ENCODE results near the gene RBFOX2.

The RBFOX2 gene

DNA sequence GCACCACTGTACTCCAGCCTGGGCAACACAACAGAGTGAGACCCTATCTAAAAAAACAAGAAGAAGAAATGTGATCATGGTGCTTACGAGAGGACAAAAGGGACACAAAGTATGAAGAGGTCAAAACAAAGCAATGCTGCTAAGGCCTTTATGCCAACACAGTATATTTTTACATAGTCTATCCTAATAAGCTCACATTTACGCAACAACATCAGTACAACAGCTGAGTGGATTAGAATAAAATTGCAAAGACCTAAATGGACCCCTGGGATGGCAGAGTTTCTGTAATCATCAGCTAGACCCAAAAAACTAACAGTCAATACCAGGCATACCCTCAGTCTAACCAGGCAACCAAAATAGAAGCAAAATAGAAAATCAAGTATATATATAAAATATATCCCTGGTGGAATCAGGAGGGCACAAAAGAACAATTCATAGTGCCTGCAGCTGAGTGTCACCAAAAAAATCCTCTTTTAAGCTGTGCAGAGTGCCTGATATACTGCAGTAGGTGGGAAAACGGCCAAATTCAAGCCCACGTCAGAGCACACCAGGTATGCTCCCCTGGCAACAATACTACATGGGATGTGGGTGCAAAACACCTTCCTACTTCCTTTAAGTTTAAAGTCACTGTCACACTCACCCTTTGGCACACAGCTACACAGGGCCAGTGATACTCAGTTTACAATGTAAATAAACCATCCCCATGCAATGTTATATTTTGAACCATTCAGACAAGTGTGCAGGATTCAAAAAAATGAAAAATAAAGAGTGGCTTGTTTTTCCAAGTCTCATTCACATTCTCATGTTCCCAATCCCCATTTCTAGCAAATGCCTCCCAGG is 57.8 kb downstream of the RBFOX2 start:
- no peak for DNase-seq

DNA sequence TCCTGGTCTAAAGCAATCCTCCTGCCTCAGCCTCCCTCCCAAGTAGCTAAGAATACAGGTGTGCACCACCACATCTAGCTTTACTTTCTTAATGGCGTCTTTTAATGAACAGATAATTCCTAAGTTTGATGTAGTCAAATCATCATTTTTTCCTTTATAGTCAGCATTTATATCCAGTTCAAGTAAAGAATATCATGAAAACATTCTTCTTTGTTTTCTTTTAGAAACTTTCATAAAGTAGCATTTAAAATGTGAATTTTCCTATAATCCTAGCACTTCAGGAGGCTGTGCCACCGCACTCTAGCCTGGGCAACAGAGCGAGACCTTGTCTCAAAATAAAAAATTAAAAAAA is 61.6 kb downstream of the RBFOX2 start:
- DNase-seq = no peak

DNA sequence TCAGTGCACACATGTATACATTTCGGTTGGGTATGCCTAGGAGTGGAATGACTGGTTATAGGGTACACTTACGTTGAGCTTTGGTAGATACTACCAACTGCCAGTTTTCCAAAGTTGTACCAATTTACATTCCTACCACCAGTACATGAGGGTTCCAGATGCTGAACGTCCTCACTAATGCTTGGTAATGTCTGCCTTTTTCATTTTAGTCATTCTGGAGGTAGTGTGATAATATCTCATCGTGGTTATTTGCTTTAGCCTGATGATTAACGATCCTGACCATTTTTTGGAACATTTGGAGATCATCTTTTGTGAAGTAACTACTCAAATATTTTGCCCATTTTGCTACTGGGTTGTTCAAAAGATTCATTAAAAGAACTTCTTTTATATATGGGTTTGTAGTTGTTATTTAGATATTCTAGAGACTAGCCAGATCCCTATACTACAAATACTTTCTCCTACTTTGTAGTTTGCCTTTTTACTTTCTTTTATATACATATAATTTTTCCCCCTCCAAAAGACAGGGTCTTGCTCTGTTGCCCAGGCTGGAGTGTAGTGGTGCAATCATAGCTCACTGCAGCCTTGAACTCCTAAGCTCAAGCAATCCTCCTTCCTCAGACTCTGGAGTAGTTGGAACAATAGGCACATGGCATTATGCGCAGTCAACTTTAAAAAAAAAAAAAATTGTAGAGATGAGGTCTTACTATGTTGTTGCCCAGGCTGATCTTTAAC is 62.1 kb downstream of the RBFOX2 start:
- no peak for DNase-seq

DNA sequence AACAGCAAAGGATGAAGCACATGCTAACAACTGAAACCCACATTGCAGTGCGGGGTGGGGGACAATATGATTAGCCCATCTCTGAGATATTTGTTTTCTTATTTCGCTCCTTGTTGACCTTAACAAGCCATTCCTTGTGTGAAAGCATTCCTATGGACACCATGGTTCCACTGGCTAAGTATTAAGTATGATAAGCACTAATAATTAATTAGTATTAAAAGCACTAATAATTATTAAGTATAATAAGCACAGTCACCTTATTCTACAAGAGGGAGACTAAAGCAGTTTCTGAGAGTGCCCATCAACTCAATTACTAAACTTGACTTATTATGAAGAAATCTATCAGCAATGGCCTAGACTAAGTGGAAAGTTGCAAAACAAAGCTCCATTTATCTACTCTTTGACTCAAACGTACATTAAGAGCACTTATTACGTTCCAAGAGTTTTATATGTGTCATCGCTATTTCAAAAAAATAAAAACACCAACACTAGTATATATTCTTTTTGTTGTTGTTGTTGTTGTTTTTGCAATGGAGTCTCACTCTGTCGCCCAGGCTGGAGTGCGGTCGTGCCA is 65.3 kb downstream of the RBFOX2 start:
- DNase-seq = no peak

DNA sequence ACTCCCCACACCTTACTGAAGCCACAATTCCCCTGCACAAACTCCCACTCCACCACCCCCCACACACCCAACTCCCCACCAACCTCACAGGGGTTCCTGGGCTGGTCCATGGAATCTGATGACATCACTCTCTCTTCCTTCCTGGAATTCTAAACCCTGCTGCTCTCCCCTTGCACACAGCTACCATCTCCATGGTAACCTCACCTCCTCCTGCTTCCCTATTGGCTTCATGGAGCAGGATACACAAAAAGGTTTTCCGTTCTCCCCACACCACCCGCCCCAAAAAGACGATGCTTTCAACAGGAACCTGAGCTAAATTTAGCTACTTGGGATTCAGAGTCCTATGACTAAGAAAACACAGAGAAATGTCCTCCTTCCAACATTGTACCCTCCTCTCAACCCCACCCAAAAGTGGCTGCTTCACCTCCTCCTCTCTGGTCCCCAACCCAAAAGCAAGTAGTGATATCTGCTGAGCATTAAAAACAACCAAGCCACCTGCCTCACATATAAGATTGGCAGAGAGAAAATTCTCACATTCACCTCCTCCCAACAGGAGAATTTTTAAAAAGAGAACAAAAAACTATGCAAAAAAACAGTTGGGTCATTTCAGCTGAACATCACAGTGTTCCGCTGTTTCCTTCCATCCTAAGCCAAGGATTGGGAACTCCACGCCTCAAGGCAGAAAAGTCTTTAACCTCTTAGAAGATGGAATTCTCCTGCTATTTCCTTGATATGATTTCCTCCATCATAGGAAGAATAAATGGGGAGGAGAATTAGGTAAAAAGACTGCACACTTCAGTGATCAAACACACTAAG is 66.9 kb downstream of the RBFOX2 start:
- peak; percentile 15 for DNase-seq

DNA sequence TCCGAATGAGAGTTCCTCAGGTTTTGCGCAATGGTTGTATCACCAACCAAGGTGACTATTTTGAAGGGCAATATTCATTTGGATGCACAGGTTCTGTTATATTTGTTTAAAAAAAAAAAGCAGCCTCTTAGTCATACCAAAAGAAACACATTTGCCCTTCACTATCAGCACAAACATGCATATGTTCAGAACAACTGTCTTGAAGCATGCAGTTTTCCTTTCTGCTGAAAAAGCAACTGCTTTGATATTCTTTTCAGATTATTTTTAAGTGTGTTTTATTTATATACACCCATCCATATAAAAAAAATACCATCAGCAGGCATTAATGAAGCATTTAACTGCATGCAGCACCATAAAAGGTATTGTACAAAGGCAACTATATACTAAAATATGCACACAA is 67.8 kb downstream of the RBFOX2 start:
- DNase-seq = no peak

DNA sequence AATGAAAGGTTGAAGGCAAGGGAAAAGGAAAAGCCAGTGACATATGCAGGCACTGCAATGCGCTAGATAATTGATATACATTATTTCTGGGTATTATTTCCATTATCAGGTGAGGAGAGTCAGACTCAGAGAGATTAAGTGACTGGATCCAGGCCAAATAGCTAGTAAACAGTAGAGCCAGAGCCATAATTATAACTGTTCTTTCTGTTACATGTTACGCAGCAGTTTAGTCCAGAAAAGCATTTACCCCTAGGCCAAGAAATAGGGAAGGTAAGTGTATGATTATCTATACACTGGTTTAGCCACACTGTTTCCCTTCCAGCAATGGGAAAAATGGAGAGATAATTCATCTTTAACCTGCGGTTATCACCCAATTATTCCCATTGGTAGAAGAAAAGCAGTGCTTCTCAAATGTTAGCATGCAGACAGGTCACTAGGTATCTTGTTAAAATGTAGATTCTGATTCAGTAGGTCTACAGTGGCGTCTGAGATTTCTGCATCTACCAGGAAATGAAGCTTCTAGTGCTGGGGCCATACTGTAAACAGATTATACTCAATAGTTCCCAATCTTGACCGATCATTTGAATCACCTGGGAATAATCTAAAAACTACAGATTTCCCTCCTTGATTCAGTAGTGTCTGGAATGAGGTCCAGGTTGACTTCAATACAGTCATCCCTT is 69.4 kb downstream of the RBFOX2 start:
- DNase-seq = no peak

DNA sequence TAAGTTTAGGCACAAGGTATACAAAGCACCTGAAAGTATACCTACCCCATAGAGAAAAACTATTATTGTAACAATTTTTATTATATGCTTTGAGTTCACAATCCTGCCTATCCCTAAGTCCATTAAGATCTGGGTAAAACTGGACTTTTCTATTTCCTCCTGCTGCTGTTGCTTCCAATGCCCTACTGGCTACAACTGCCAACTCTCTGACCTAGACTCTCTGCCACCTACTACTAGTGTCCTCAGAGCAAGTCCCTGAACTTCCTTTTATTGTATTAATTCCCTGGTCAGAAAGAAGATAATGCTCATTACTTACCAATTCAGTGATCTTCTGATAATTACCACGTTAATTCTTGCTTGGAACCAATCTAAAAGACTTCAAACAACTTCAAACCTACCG is 70.3 kb downstream of the RBFOX2 start:
- DNase-seq = no peak

DNA sequence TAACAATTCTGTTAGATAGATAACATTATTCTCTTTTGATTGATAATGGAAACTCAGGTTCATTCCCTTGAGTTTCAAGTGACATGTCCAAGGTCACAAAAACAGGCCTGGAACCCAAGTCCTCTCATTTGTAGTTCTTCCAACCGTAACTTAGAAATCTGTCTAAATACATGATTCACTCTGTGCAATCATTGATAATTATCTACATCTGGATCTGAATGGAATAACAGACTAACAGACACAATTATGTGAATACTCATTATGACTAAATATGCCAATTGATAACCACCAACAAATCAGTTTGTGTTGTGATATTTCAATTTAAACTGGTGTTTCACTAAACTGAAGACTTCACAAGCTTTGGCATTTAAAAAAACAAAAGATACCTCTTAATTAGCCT is 71.0 kb downstream of the RBFOX2 start:
- DNase-seq = no peak

DNA sequence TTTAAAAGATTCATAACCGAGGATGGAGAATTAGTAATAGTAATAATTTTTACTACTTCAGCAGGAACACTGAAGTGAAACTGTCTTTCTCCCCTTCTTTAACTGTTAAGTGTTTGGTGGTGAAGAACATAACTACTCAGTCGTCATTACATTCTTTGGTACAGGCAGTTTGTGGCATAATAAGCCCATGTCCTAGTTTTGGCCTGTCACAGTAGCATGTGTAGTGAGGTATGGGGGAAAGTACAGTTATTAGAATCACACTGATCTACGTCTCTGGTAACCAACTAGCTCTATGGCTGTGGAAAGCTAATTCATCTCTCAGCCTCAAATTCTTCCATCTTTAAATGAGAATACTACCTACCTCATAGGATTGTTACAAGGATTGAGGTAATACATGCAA is 71.8 kb downstream of the RBFOX2 start:
- DNase-seq = no peak

DNA sequence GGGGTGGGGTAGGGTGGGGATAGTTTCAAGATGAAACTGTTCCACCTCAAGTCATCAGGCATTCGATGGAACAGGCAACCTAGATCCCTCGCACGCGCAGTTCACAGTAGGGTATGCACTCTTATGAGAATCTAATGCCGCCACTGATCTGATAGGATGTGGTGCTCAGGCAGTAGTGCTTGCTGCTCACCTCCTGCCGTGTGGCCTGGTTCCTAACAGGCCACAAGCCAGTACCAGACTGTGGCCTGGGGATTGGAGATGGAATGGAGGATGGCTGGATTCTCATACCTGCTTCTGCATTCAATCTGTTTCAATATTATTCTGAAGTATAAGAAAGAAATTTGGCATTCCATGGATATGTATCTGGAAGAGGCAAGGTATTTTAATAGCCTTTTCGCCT is 73.1 kb downstream of the RBFOX2 start:
- DNase-seq = no peak

DNA sequence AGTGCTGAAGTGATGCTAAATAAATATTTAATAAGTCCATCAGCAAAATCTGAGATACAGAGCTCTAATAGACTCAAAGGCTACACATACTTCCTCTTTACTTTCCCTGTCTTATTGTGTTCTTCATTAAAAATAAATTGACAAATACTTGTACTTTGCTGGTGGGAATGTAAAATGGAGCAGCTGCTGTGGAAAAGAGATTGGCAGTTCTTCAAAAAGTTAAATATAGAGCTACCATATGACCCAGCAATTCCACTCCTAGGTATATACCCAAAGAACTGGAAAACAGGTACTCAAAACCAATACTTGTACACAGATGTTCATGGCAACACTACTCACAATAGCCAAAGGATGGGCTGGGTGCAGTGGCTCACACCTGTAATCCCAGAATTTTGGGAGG is 76.0 kb downstream of the RBFOX2 start:
- no peak for DNase-seq

DNA sequence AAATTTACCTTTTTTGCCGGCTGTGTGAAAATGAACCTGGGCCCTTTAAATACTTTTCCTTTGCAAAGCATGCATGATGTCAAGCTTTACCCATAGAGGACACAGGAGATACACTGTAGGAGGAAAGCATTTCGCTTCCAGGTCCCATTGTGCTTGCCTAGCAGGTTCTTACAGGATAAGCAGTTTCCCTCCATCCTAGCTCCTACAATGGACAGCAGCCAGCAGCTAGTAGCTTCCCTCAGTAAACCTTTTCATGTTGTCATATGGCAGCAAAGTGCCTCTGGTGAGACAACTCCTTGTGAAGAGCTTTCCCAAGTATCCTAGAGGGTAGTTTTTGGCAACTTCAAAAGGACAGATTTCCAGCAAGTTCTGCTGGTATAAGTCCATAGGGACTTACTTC is 78.4 kb downstream of the RBFOX2 start:
- no peak for DNase-seq

DNA sequence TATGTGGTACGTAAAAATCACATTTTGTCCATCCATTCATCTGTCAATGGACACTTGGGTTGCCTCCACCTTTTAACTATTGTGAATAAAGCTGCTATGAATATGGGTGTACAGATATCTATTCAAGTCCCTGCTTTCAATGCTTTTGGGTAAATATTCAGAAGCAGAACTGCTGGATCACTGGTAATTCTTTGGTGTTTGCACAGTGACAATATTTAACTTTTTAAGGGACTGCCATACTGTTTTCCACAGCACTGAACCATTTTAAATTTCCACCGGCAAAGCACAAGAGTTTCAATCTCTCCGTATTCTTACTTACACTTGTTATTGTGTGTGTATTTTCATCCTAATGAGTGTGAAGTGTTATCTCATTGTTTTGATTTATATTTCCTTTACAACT is 79.4 kb downstream of the RBFOX2 start:
- DNase-seq = no peak

DNA sequence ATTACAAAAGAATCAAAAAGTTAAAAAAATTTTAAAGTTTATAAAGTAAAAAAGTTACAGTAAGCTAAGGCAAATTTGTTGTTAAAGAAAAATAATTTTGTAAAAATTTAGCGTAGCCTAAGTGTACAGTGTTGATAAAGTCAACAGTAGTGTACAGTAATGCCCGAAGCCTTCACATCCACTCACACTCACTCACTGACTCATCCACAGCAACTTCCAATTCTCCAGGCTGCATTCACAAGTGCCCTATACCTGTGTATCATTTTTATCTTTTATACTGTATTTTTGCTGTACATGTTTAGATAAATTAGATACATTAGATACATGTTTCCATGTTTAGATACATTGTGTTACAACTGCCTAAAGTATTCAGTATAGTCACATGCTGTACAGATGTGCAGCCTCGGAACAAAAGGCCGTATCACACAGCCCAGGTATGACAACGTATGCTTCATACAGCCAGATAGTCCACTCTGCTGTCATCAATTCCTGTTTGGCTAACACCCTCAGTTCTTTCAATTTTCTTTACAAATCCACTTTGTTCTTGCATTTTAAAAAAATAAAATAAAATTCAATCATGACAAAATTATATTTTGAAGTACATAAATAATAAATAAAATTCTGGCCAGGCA is 80.7 kb downstream of the RBFOX2 start:
- no peak for DNase-seq

DNA sequence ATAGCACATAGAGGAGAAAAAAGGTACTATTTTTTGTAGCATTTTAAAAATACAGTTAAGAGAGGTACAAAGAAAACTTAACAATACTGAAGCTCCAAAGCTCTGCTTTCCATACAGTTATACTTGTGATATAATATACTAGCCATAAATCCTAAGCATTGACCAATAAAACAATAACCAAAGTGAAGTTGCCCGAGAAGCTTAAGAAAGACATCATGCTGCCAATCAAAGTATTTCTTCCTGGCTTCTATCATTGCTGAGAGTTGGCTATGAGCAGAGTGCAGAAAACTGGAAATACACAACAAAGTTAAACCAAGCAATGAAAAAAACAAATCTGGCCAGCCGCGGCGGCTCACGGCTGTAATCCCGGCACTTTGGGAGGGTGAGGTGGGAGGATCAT is 84.2 kb downstream of the RBFOX2 start:
- no peak for DNase-seq

DNA sequence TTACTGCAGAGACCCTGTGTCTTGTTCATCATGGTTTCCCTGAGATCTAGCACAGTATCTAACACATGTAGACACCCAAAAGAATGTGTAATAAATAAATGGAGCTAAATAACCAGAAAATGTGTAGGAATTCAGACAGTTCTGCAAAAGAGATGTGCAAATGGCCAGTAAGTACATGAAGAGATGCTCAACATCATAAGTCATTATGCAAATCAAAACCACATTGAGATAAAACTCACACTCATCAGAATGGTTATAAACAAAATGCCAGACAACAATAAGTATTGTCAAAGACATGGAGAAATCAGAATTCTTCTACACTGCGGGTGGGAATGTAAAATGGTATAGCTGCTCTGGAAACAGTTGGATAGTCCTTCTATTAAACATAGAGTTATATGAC is 88.5 kb downstream of the RBFOX2 start:
- DNase-seq = no peak

DNA sequence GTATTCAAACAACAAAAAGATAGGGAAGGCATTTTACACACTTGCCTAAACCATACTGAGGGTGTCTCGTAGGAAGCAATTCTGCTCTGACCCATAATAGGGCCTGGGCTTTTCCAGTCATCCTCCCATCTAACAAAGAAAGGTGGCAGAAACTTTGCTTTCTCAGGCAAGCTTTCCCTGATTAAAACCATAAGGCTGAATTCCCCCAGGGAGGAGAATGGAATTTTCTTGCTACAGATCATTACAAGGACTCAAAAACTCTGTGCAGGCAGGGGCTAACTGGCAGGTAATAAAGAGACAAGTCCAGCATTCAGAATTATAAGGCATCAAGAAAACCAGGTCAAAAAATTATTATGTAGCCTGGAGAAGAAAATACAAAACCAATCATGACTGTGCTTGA is 90.4 kb downstream of the RBFOX2 start:
- no peak for DNase-seq

DNA sequence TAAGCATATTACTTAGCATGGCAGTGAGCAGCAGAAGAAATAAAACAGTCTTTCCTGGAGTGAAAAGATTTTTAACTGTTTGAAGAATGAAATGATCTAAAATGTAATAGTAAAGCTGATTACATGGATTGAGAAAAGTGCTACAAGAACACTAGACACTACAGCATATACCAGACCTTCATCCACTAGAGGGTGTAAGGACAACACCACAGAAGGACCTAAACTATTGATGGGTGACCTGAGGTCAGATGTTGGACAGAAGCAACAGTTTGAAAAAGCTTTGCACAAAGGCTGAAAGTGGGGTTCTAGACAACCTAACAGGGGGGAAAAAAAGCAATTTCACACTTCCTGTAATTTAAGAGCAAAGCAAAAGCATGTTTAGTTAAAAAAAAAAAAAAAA is 97.7 kb downstream of the RBFOX2 start:
- DNase-seq = peak; percentile 4

DNA sequence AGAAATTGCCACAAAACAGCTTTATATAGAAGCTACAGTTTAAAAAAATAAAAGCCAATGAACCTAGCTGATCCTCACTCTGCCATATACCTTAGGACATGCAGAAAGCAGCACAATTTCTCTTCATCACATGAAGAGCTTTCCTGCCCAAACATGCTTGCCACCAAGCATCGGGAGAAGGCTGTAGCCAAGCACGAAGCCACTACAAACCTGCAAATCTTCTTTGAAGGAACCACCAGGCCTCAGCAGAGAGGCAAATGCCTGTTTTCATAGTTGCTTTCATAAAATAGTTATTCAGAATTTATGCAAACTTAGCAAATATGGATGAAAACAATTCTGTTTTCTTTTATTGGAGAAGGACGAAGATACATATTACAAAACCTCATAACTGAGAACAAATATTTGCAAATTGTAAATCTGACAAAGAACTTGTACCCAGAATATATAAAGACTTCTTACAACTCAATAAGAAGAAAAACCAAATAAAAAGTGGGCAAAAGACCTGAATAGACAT is 100.3 kb downstream of the RBFOX2 start:
- no peak for DNase-seq

DNA sequence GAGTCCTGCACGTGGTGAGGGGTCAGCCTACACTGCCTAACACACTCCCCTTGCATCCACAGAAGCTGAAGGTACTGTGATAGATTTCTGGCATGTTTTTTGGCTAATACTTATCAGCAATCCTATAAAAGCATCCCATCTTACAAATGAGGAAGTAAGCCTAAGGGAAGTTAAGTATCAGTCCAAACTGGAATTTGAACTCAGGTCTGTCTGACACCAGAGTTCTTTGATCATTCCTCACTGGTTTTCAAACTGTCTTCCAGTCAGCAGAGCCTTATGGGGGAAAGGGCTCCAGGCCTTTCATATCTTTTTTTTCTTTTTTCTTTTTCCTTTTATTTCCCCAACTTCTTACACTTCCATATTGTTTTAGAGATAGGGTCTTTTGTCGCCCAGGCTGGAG is 105.6 kb downstream of the RBFOX2 start:
- DNase-seq = no peak

DNA sequence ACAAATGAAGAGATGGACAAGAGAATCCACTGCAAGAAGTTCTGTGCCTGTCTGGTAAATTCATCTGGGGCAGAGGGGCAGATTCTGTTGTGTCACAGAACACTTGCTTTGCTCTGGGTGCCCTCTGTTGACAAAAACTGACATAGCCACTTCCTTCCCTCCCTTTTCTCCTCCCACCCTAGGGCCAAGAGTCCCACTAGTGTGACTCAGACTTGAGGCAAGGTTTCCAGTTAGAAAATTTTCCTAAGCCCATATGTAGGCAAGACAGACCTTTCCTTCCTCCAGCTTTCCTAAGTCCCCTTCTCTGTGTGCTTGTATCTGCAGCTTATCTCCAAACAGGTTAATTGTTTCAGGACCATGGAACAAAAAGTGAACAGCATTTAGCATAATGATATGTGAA is 106.8 kb downstream of the RBFOX2 start:
- peak; percentile 33 for DNase-seq
